CD4-positive, alpha-beta T cell treated with Interleukin-17A for 1 hour (primary cell): Measurements from ENCODE around the gene EEFSEC.

Experiments used
- DNase-seq: peaks from one replicate; pipeline ENCODE4 v3.0.0-alpha.2; 2020

The EEFSEC gene

DNA sequence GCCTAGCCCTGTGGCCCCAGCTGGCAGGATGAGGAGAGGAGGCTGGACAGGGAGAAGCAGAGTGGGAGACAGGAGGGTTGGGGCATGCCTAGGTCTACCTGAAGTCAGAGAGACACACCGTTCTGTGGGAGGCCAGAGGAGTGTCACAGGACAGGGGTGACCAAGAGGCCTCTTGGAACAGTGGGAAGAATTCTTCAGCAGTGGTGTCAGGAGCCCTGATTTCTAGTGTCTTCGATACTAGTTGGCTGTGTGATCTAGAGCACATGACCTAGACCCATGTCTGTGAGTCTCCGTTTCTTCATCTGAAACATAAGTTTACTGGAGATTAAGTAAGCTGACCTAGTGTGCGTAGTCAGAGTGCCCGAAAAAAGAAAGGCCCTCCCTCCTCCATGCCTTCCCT is 92.2 kb downstream of the EEFSEC start:
- no peak for DNase-seq

GRCh38 chr3:128247666-128248409 is 94.6 kb downstream of the EEFSEC start:
- no peak for DNase-seq

GRCh38 chr3:128252083-128252482 is 98.8 kb downstream of the EEFSEC start:
- no peak for DNase-seq

DNA sequence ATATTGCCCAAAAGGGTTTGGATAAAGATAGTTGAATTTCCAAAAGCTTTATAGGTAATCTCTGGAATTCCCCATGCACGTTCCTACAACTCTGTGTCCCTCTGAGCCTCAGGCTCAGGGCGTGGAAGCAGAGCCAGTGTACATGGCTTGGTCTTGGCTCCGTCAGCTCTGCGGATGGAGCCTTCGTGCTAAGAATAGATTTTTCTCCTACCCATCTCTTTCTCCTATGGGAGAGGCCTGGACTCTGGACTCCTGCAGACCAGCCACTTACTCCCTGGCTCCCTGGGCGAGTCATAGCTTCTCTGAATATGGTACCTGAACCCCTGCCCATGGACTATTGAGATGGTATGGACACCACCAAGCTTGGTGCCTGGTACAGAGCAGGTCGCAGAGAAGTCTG is 99.9 kb downstream of the EEFSEC start:
- DNase-seq = no peak

DNA sequence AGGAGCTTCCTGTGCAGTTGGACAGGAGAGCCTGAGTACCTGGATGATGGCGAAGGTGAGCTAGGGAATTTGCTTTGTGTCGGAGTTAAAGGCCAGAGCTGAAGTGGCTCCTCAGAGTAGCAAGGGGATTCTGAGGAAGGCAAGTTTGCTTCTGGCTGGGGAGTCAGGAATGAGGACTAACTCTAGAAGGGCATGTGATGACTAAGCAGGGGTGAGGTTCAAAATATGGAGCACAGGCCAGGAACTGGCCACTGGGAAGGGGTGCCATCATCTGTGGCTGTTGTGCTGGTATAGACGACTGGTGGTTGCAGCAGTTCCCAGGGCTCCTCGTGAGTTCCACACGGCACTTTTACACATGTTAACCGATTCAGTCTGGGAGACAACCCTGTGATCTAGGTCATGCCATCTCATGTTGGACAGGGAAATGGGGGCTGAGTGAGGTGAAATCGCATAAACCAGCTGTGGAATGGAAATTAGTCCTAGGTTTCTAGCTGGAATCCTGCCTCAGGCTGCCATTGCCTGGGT is 100.8 kb downstream of the EEFSEC start:
- DNase-seq = no peak

DNA sequence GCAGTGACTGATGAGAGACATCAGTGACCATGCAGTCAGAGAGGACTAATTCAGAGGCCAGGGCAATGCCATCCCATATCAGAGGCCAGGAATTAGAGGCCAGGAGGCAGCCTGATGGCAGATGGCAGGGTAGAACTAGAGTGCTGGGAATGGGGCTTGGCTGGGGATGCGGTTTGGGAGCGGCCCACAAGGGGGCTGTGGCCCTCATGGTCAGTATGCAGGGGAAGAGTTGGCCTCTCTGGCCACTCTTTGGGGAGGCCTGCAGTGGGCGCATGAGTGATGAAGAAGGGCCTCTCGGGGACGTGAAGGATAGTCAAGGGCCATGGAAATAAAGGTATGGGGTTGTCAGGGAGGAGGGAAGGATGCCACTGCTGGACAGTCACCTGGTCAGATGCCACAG is 101.7 kb downstream of the EEFSEC start:
- DNase-seq = no peak

GRCh38 chr3:128256131-128256530 is 102.8 kb downstream of the EEFSEC start:
- DNase-seq = no peak

GRCh38 chr3:128257632-128258031 is 104.4 kb downstream of the EEFSEC start:
- no peak for DNase-seq

GRCh38 chr3:128260275-128260674 is 107.0 kb downstream of the EEFSEC start:
- no peak for DNase-seq

GRCh38 chr3:128262457-128262856 is 109.2 kb downstream of the EEFSEC start:
- DNase-seq = no peak

DNA sequence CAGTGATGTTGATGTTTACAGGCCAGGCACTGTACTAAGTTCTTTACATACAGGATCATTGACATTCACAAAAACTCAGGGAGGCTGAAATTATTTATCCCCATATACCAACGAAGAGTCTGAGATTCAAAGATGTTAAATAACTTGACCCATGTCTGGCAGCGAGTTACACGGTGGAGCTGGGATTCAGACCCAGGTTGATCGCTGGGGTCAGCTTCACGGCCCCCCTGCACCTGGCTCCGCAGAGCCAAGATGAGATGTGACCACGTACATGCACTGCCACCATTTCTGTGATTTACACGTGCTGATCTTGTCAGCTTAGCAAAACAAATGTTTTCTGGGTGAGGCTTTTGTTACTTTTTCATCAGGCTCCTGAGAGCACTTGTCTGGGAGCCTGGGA is 109.8 kb downstream of the EEFSEC start:
- no peak for DNase-seq

- DNase-seq = no peak
These were observed 110.7 kb downstream of the EEFSEC start for GRCh38 chr3:128263946-128264345.

- DNase-seq = no peak
These were observed 113.2 kb downstream of the EEFSEC start for GRCh38 chr3:128266453-128266852.

GRCh38 chr3:128267541-128267940 is 114.3 kb downstream of the EEFSEC start:
- no peak for DNase-seq

GRCh38 chr3:128269006-128269775 is 115.9 kb downstream of the EEFSEC start:
- DNase-seq = no peak

- no peak for DNase-seq
These were observed 116.5 kb downstream of the EEFSEC start for GRCh38 chr3:128269796-128270195.

GRCh38 chr3:128270559-128271492 is 117.5 kb downstream of the EEFSEC start:
- DNase-seq = no peak

DNA sequence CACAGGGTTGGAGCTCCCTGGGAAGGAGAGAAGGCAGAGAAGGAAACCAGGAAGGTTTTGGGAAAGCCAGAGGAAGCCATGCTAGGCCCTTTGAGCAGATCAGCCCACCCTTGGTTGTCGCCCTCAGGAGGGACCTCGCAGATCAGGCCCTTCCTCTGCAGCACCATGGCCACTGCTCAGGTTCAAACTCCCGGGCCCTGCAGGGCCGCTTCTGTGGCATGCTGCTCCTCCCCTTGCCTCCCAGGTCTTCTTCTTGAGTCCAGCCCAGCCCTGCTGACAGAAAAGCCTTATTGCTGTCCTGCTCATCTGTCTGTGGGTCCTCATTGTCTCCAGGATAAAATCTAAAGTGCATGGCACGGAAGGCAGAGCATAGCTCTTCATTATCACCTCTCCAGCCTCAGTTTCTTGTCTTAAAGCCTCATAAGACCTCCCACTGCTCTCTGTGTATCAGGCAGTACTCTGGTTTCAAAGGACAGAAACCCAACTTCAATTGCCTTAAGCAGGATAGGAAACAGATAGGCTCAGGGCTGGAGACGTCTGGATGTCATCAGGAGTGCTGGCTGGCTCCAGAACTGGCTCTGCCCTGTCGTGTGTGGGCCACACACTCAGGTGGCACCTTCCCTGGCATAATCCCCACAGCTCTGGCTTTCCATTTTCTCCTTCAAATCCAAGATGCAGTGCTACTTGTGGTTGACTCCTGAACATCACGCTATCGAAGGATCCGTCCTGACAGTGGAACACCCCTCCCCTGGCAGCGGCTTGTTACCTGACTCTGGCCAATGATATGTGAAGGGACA is 118.5 kb downstream of the EEFSEC start:
- DNase-seq = no peak

GRCh38 chr3:128273109-128273840 is 120.0 kb downstream of the EEFSEC start:
- no peak for DNase-seq

DNA sequence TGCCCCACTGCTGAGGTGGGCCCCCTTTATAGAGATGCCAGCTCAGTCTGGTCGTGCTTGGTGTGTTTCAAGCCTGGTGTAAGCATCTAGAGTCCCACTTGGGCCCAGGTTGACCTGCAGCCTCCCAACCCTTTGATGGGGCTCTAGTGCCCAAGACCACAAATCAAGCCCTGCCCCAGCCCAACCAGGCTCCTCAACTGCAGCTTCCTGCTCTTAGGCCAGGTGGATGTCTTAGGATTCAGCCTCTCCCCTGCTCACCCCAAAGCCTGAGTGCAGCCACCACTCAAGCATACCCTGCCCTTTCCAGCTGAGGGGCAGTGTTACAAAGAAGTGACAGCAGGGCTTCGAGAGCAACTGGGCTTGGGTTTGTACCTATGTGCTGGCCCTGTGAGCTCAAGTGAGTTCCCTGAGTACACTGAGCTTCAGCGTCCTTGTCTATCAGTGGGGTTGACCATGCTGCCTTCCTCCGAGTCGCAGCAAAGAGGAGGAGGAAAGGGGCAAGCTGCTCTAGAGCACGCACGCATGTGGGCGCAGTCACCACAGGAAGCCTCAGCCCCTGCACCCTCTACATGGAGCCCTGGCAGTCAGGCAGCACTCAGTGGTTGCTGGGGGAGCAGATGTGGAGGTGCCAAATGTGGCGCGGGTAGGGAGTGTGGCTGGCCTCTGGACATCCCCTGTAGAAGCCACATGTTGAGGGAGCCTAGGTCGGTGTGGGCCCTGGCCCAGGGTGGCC is 120.7 kb downstream of the EEFSEC start:
- no peak for DNase-seq

DNA sequence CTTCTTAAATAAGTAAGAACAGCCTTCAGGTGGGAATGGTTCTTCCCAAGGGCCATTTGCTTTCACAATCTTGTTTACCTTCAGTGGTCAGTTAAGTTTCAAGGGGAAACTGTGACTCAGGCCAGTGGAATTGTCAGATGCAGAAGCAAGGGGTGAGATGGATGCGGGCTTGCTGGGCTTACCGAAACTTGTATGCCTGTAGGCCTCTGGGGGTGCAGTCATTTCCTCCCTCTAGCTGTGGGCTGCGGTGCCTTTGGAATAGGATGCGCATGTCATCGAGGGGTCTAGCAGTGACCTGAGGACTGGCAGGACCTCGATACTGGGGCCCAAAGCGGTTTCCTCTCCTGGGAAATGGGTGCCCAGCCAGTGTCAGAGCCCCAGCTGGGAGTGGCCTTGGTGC is 121.6 kb downstream of the EEFSEC start:
- no peak for DNase-seq
